Upper lobe of left lung (tissue), 4 donors: ENCODE measurements around the gene CCNY.

ENCODE experiments used
- CTCF ChIP-seq, 6 experiments: fragments of 450-650 bp in 4 of 6; fragments of 200-600 bp in 2 of 6; sonication (generic) in 2 of 6; IDR thresholded peaks; one replicate each; pipeline ENCODE4 v1.5.1; 2016 to 2019; ENCODE audit warnings: antibody characterized with exemption in 6 of 6
- EP300 ChIP-seq, 4 donors: sonication (generic); formaldehyde crosslinking; IDR thresholded peaks; one replicate each; pipeline ENCODE4 v1.5.1; 2017; ENCODE audit warnings: antibody characterized with exemption in 4 of 4, control low read depth in 2 of 4
- POLR2A ChIP-seq, 4 donors: fragments of 450-650 bp; IDR thresholded peaks; one replicate each; pipeline ENCODE4 v1.5.1; 2016 to 2017; ENCODE audit warnings: antibody characterized with exemption in 4 of 4, mild to moderate bottlenecking in 2 of 4

DNA sequence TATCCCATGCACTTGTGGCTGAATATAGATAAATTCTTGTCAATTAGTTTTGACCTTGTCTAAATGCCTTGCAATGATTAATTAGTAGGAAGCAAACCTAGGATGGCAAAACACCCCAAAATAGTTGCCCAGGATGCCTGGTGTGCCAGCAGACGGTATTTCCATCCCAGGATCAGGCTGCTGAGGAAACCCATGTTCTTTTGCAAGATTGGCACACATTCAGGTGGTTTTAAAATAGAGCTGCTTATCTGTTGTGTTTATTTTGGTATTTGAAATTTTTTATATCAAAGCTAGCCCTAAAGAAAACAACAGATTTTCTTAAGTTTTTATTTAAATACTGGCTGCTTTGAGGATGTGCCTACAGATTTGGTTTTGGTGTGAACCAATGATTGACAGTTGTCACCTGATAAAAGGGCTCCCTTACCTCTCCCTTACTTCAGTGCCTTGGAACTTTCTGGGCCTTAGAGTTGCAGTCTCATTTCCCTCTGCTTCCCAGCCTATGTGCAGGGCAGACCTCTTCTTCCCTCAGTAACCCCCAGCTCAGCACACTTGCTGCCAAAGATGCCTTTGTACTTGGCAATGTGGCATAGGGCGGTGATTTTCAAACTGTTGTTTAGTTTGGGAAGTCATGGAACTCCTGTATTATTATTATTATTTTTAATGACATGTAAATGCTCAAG, 54.0 kb downstream of the CCNY start:
- TF ChIP-seq CTCF (IDR thresholded peaks at IDR 0.05) = no peak
- TF ChIP-seq POLR2A (IDR thresholded peaks at IDR 0.05) = no peak
- TF ChIP-seq EP300 (IDR thresholded peaks at IDR 0.05) = no peak
